Measurements from ENCODE around the gene ABLIM2.
A peak's percentile ranks its signal among the peaks of the same experiment; 100 is the strongest.

ABLIM2 gene

GRCh38 chr4:8184061-8184460 lies 25.4 kb upstream of the ABLIM2 start:
- no peak for DNase-seq (ENCODE audit: extremely low read depth, low read depth)
- TF ChIP-seq CTCF (IDR thresholded peaks at IDR 0.05; ENCODE audit: low read depth, low read length), result no peak

GRCh38 chr4:8182858-8183725 lies 24.5 kb upstream of the ABLIM2 start:
- no peak for TF ChIP-seq CTCF (IDR thresholded peaks at IDR 0.05; ENCODE audit: low read depth, low read length)
- peak; percentile 71 for DNase-seq (ENCODE audit: extremely low read depth, low read depth)

GRCh38 chr4:8182294-8182693 lies 23.7 kb upstream of the ABLIM2 start:
- TF ChIP-seq CTCF (IDR thresholded peaks at IDR 0.05; ENCODE audit: low read depth, low read length), result no peak

GRCh38 chr4:8181844-8182243 lies 23.2 kb upstream of the ABLIM2 start:
- TF ChIP-seq CTCF (IDR thresholded peaks at IDR 0.05; ENCODE audit: low read depth, low read length), result no peak
- DNase-seq (ENCODE audit: extremely low read depth, low read depth), result no peak

More at GRCh38 chr4:8182294-8182693, 23.7 kb upstream of the ABLIM2 start:
- DNase-seq (ENCODE audit: extremely low read depth, low read depth), result no peak

- no peak for TF ChIP-seq CTCF (IDR thresholded peaks at IDR 0.05; ENCODE audit: low read depth, low read length)
- DNase-seq (ENCODE audit: extremely low read depth, low read depth), result no peak
Measured at GRCh38 chr4:8181119-8181518, 22.5 kb upstream of the ABLIM2 start.

- no peak for TF ChIP-seq CTCF (IDR thresholded peaks at IDR 0.05; ENCODE audit: low read depth, low read length)
- DNase-seq (ENCODE audit: extremely low read depth, low read depth), result no peak
Measured at GRCh38 chr4:8180310-8181093, 21.9 kb upstream of the ABLIM2 start.

GRCh38 chr4:8179771-8180170 lies 21.2 kb upstream of the ABLIM2 start:
- DNase-seq (ENCODE audit: extremely low read depth, low read depth), result no peak
- TF ChIP-seq CTCF (IDR thresholded peaks at IDR 0.05; ENCODE audit: low read depth, low read length), result no peak

All from AG09319 (cell line).